HG02970 (cell line): ENCODE measurements around the gene UTP11.

Source experiments
- ATAC-seq: cut with Tn5 transposase; IDR thresholded peaks from one replicate; pipeline ENCODE4 v1.9.1; 2021; ENCODE audit warnings: mild to moderate bottlenecking, moderate library complexity, moderate number of reproducible peaks; ENCODE audit not compliant: unreplicated experiment, low FRiP score

Gene UTP11

DNA sequence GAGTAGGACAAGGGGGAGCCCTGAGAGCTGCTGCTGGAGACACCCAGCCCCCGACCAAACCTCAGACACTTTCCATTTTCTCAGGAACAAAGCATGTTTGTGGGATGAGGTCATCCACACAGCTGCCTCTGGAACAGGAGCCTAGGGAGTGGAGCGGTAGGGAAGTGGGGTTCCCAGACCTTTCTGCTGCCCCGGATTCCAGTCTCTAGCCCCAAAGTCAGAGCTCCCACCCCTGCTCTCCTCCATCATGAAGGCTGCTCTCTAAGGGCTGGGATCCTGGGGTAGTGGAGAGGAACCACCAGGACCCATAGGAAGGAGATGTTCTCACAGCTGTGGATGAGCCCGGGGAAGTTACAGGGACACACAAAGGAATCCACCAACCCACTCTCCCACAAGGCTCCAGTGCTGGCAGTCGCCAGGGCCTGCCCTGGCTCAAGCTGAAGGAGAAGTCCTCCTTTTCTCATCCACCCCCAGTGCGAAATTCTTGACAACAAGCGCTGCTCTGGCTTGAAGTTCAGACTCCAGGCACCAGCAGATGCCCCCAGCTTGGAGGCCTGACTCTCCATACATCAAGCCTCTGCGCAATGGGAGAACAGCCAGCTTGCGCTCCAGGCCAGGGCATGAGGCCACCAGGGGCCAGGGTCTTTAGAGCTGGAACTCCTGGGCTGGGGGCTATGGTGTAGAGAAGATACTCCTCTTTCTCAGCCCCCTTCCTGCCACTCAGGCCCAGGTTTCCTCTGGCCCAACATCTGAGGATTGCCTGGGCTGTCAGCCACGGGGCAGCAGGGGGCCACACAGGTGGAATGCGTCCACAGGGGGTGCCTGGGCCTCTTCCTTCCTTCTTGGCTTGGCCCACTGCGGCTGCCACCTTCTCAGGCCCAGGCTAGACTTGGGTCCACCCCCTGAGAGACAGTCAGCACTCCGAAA is 11.7 kb upstream of the UTP11 start:
- ATAC-seq: no peak

- no peak for ATAC-seq
Observed at GRCh38 chr1:38003261-38004250, 9.0 kb upstream of the UTP11 start.

DNA sequence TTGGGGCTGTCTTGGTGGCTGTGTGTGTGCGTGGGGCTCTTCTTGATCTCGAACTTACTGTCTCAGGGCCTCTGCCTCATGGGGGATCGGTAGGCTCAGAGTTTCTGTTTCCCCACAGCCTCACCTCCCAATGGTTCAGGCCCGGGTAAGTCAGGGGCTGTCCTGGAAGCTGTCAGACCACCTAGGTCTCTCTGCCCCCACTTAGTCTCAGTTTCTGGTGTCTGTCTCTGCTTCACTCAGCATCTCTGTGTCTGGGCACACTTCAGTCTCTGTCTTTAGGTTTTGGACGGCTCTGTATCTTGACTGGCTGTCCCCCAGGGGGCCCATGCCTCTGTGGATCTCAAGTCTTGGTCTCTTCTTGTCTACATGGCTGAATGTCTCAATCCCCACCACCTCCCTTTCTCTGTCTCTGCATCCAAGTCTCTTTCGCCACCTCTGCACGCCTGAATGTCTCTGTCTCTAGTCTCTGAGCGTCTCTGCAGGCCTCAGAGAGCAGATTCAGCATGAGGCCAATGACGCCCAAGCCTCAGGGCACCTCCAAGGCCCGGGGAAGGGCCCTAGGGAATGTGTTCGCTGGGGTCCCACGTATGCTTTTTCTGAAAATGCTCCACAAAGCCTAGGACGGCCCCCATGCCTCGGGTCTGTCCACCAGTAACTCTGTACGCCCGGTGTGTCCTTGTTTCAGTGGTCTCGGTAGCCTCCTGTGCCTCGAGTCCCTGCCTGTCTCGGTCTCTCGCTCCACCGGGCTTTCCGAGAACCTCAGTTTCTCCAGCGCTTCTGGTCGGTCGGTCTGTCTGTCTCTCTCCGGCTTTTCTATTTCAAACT is 8.0 kb upstream of the UTP11 start:
- ATAC-seq: no peak

DNA sequence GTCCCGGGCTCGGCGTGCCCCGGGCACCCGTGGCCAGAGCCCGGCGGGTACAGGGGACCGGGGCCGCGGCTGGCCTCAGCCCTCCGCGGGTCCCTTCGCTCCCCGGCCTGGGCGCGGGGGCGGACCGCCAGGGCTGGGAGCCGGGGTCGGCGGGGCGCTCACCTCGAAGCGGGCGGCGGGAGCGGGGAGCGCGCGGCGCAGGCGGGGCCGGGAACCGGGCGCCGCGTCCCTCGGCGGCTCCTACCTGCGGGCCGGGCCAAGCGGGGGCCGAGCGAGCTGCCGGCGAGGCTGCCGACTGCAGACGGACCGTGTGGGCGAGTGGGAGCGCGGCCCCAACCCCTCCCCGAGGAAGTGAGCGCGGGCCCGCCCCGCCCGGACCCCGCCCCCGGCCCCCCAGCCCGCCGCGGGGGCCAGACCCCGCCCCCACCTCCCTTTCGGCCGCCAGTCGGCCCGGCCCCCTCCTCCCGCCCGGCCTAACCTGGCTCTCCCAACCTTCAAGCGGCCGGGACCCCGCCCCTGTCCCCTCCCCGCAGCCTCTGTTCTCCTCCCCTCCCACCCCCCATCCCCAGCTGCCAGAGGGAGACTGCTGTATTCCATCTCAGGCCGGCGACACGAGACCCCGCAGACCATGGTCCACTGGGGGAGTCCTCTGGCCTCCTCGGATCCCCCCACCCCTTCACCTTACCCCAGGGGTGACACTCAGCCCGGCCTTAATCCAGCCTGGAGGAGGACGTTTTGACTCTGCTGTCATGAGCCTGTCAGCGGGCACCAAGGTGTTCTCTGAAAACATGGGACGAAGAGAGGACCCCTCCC is 7.1 kb upstream of the UTP11 start, which contains the start of gene FHL3:
TSS of gene FHL3 (minus strand) at position 320 of the 813 bp plus-strand sequence. CDS start 6,102 bp downstream, outside the sequence.
- ATAC-seq: no peak

DNA sequence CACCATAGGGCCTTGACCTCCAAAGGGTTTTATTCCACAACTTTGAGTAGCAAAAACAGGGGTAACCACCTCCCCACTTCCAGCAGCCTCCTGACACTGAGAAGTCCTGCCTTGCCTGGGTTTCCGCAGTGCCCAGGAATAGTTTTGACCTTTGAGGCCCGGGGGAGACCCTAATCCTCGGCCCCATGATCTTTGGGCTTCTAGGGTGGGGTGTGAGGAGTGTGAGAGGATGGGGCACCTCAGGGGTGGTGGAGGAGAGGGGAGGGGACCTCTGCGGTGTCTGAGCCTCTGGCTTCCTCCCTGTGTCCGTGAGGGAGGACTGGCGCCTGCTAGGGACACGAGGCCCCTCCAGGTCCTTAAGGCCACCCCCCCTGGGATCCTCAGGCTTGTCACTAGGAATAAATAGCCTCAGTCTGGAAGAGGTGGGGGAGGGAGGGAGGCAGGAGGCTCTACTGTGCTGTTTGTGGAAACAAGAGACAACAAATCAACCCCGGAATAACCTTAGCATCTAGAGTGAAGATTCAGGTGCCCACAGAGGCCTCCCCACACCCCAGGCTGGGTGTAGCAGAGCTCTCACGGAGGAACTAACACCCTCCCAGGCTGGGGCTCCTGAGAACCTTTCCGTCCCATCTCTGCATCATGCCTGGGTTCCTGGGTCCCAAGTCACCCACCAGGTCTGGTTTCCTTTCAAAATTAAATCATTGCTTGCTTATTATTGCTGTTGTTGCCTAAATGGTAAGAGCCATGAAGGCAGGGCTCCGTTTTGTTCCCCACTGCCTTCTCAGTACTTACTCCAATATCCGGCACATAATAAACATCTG is 6.3 kb upstream of the UTP11 start:
- ATAC-seq: no peak

GRCh38 chr1:38009088-38009840 is 3.3 kb upstream of the UTP11 start:
- no peak for ATAC-seq

DNA sequence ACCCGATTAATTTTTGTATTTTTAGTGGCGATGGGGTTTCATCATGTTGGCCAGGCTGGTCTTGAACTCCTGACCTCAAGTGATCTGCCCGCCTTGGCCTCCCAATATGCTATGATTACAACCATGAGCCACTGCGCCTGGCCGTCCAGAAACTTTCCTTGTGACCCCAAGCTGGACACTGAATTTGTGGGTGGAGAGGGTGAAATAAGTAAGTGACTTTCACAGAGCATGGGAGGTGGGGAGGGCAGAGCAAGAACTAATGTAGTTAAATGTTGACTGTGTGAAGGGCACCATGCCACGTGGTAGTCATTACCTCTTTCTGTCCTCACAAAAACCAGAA is 2.7 kb upstream of the UTP11 start:
- no peak for ATAC-seq

DNA sequence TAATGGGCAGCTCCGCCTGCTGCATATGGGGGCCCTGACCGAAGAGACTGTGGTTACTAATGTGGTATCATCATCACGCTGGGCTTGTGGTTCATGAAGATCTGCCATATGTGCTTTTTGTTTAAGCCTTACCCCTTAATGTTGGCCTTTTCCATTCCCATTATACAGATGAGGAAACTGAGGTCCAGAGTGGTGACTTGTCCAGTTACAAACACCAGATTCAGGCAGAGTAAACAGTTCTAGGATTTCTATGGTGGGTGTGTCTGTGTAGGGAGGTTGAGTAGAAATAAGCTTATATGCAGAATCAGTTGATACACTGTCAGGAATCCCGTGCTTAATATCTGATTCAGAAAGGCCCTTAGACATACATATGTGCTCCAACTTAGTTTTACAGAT is 691 bp downstream of the UTP11 start:
- ATAC-seq: no peak

DNA sequence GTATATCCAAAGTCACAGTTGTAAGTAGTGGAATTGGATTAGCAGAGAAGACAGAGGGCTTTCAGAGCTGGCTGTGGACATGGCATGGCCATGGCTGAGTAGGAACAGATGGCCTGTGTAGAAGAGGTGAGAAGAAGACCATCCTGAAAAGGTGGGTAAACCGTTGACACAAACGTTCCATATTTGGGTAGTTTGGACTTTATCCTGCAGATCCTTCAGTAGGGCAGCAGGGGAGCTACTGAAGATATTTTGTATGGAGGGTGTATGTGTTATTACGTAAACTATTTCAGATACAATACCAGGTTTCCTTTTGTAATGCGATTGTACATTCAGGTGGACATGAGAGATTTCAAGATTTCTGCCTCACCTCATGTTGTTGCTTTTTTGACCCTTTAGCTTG is 1.6 kb downstream of the UTP11 start:
- no peak for ATAC-seq

GRCh38 chr1:38014724-38015424 is 2.3 kb downstream of the UTP11 start:
- ATAC-seq: no peak

DNA sequence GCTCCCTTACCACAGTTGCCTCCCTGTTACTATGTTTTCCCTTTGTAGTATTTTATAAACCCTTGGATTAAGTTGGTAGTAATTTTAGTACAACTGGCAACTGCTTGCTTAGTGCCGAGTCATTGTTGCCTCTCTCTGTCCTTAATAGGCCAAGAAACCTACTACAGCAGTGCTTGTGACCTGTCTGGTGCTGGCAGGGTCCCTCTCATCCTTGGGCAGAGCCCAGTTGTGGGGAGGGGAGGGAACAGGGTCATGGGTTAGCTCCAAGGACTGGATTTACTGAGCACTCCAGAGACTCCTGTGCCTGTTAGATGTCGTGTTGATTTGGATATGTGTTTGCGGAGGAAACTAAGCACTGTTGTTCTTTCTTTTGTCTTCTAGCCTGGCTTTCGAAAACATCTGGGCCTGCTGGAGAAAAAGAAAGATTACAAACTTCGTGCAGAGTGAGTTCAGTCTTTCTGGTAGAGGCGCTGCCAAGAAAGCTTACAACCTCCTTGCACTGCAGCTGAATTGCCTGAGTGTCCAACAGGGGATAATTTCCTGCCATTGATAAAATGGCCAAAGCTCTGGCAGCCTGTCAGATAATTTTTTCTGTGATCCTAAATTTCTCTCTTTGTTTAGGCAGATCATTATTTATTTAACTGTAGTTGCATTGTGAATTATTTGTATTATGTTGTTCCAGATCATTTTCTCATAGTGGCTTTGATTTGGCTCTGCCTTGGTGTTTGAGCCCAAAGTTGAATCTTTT is 3.6 kb downstream of the UTP11 start:
- ATAC-seq: no peak

- no peak for ATAC-seq
Observed at GRCh38 chr1:38018864-38019343, 6.4 kb downstream of the UTP11 start.

DNA sequence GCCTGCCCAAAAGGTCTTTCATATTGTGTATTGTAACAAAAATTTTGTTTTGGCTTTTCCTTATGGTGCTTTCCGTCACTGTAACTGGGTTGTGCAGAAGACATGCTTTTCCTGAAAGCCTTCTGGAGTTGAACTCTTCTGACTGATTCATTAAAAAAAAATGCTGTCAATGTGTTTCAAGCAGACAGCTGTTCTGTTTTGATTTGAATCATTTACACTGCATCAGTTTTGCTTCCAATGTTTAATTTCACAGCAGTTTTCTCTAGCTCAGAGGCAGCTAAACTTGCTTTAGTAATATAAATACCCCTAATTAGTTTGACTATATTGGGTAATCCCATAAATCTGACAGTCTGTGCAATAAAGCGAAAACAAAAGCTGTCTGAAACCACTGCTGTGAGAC is 7.9 kb downstream of the UTP11 start:
- no peak for ATAC-seq

DNA sequence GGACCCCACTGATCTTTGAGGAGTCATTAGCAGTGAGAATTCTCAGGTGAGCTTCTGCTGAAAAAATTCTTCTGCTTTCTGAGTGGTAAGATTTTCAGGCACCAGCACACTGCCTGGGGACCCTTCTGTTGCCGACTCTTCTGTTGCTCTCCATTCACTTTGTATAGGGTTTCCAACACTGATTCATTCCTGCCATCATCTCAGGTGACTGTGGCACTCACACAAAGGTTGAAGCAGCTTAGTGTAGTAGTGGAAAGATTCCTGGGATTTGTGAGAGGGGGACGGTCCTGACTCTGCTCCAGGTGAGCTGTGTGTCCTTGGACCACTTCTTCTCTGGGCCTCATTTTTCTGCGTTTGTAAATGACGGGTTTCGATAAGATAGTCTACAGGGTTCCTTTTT is 9.4 kb downstream of the UTP11 start:
- ATAC-seq: no peak

DNA sequence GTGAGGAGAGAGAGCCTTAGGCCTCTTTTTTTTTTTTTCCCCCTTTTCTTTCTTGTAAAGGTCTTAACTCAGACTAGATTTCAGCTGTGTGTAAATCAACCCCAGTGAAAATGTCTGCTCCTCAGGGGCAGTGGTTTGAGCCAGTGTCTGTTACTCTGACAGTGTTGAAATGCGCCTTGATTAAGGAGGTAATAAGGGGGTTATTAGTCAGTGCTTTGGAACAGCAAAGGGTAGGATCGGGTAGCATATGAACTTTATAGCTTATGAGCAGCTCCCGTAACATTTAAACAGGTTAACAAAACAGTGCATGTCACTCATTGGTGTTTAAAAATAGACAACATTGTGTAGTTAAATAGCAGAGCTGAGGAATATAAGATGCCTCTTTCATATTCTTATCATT is 10.3 kb downstream of the UTP11 start:
- no peak for ATAC-seq

DNA sequence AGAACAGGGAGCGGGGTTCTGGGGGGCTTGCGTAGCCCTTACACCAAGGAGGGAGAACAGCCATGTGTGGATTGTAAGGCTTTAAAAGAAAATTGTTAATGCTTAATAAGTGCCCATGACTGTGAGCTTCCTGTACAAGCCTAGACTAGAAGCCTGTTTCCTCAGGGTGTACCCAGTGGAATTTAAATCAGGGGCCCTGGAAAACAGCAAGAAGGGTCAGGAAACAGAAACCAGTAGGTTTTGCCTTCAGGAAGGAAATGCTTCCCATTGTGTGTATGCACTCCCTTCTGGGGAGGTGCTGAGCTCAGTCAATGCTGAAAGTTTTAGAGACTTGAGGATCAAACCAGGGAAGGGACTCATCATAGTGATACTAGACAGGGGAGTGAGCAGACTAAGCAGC is 12.7 kb downstream of the UTP11 start:
- ATAC-seq: no peak

DNA sequence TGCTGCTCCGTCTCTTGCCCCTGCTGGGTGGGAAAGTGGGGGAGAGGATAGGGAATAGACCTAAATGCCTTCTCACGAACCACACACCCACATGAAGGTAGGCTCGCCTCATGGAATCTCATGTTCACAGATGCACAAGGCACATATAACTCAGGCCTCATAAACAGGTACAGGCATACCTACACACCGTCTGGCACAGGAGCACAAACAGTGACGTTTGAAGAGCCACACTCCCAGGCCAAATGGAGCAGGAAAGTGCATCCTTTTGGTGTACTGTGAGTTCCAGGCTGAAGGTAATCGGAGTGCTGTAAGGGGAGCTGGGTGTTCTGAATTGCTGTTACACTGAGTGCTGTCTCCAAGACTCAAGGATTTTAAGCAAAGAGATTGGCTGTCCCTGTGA is 13.1 kb downstream of the UTP11 start:
- ATAC-seq: no peak
